SK-N-MC (cell line): ENCODE results near the gene CAMK2B.

Experiments used
- EZH2 ChIP-seq: fragments of 200-600 bp; sonication (generic); IDR thresholded peaks from one replicate; pipeline ENCODE4 v1.6.1; 2017; ENCODE audit warnings: antibody characterized with exemption
- FOXP2 ChIP-seq: optimal IDR thresholded peaks from 2 replicates; pipeline ENCODE3; 2011; ENCODE audit warnings: mild to moderate bottlenecking, moderate library complexity; ENCODE audit not compliant: insufficient read depth; ENCODE audit errors: extremely low read length, control extremely low read depth
- POLR2AphosphoS5 ChIP-seq: IDR thresholded peaks from 2 replicates; pipeline ENCODE4 v1.6.1; 2012; ENCODE audit warnings: mild to moderate bottlenecking, low read depth, low read length, borderline replicate concordance

GRCh38 chr7:44251881-44252280 is 73.5 kb downstream of the CAMK2B start:
- no peak for TF ChIP-seq EZH2
- TF ChIP-seq POLR2AphosphoS5 = no peak
- no peak for TF ChIP-seq FOXP2
